ENCODE data around the gene PELI3.
"Not testable (repeated sequence)": the region's sequence is repeated elsewhere in the genome, so short reads cannot be mapped to it uniquely, and the experiment has no call there.

Gene PELI3, protein sequence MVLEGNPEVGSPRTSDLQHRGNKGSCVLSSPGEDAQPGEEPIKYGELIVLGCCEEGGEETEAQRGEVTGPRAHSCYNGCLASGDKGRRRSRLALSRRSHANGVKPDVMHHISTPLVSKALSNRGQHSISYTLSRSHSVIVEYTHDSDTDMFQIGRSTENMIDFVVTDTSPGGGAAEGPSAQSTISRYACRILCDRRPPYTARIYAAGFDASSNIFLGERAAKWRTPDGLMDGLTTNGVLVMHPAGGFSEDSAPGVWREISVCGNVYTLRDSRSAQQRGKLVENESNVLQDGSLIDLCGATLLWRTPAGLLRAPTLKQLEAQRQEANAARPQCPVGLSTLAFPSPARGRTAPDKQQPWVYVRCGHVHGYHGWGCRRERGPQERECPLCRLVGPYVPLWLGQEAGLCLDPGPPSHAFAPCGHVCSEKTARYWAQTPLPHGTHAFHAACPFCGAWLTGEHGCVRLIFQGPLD

GRCh38 chr11:66466225-66467033 is at the start of gene PELI3:
Gene PELI3 (plus strand): TSS chr11:66466905. CDS start chr11:66468129, 1,224 bp downstream.
- peak; percentile 89 for DNase-seq

GRCh38 chr11:66417000-66417399 is 49.7 kb upstream of the PELI3 start:
- no peak for DNase-seq

GRCh38 chr11:66418168-66418985 is 48.3 kb upstream of the PELI3 start:
- DNase-seq = peak; percentile 99

- DNase-seq = no peak
Measured at GRCh38 chr11:66418986-66419308, 47.8 kb upstream of the PELI3 start.

- DNase-seq = no peak
Measured at GRCh38 chr11:66419825-66420224, 46.9 kb upstream of the PELI3 start.

GRCh38 chr11:66420671-66421476 is 45.8 kb upstream of the PELI3 start, which contains the start of gene NPAS4:
Gene NPAS4 (plus strand): TSS chr11:66421035. CDS start chr11:66421180, 145 bp downstream.
- DNase-seq = no peak

DNA sequence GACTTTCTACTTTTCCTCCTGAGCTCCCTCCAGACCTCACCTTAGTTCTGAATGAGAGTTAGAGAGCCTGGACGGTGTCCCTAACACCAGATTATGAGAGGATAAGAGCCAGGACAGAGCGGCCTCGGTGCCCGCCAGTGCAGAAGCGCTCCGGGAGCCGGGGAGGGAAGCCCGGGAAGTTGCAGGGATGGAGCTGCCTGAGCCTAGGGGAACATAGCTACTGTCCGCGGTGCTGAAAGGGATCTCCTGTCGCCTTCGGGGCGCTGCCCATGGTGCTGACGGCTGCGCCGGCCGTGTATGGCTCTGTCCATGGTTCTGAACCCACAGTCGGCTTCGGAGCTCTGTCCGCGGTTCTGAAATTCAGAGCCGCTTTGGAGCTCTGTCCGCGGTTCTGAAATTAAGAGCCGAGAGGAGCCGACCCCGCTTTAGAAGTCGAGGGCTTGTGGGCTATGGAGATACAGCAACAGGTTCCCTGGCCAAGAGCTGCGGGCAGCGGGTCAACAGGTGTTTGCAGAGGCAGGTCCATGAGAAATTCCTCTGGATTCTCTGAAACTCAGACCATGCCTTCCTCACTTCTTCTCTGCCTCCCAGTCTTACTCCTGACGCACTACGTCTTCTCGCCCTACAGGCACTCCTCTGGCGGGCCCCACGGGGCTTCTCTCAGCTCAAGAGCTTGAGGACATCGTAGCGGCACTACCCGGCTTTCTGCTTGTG is 45.1 kb upstream of the PELI3 start:
- peak; percentile 89 for DNase-seq

DNA sequence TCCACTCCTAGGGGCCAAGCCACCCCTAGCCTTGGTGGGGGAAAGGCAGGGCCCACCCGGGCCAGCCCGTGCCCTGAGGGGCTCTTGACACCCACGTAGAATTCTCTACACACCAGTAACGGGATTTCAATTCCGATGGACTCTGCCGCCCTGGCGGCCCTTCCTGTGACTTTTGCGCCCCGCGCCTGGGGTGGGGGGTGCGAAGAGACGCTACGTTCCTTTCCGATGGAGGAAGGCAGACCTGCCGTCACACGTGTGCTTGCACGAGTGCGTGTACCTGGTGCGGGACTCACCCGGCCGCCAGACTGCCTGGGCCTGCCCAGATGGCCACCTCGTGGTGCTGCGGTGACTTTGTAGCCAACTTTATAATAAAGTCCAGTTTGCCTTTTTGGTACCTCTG is 40.4 kb upstream of the PELI3 start:
- DNase-seq = no peak

GRCh38 chr11:66428933-66429332 is 37.8 kb upstream of the PELI3 start:
- no peak for DNase-seq

DNA sequence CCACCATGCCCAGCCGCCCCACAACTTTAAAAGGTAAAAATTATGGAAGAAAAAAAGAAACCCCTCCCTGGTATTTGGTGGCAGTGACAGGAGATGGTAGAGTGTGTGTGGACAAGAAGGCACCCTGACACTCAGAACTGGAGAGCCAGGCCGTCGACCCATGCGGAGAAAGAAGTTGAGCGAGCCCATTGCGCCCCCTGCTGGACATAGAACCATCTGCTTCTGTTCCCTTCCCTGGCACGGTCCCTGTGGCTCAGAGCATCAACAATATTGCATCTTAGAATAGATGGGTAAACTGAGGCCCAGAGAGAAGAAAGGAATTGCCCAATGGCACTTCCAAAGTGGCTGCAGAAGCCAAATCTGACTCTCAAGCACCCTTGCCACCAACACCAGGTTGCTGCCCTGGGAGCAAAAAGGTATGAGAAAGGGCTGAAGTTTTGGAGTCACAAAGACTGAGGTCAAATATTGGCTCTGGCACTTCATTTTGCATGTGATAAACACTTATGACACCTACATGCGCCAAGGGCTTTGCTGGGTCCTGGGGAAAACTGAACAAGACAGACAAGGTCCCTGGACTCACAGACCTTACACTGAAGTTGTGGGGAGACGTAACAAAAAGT is 36.6 kb upstream of the PELI3 start:
- peak; percentile 65 for DNase-seq

DNA sequence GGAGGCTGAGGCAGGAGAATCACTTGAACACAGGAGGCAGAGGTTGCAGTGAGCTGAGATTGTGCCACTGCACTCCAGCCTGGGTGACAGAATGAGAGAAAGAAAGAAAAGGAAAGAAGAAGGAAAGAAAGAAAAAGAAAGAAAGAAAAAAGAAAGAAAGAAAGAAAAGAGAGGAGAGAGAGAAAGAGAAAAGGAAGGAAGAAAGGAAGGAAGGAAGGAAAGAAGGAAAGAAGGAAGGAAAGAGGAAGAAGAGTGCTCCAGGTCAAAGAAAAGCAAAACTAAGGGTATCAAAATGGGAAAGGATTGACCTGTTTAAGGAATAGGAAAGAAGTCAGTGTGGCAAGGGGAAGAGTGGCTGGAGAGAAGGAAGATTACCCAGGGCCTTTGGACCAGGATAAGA is 35.4 kb upstream of the PELI3 start:
- not testable (repeated sequence) for DNase-seq

DNA sequence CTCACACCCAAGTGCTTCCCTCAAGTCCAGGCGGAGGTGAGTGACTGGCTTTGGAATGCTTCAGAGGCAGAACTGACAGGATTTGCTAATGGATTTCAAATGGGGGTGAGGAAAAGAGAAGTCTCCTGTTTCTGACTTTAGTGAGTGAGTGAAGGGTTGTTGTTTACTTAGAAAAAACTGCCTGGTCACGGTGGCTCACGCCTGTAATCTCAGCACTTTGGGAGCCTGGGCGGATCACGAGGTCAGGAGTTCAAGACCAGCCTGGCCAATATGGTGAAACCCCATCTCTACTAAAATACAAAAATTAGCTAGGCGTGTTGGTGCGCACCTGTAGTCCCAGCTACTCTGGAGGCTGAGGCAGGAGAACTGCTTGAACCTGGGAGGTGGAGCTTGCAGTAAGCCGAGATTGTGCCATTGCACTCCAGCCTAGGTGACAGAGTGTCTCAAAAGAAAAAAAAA is 34.8 kb upstream of the PELI3 start:
- DNase-seq = not testable (repeated sequence)

GRCh38 chr11:66432597-66432996 is 34.1 kb upstream of the PELI3 start:
- no peak for DNase-seq

GRCh38 chr11:66437979-66438503 is 28.7 kb upstream of the PELI3 start:
- DNase-seq = no peak

- DNase-seq = peak; percentile 92
Measured at GRCh38 chr11:66438504-66439466, 27.9 kb upstream of the PELI3 start, which contains the start of gene MRPL11. Gene MRPL11 (minus strand): TSS chr11:66438848. CDS start chr11:66438754, 94 bp downstream.

DNA sequence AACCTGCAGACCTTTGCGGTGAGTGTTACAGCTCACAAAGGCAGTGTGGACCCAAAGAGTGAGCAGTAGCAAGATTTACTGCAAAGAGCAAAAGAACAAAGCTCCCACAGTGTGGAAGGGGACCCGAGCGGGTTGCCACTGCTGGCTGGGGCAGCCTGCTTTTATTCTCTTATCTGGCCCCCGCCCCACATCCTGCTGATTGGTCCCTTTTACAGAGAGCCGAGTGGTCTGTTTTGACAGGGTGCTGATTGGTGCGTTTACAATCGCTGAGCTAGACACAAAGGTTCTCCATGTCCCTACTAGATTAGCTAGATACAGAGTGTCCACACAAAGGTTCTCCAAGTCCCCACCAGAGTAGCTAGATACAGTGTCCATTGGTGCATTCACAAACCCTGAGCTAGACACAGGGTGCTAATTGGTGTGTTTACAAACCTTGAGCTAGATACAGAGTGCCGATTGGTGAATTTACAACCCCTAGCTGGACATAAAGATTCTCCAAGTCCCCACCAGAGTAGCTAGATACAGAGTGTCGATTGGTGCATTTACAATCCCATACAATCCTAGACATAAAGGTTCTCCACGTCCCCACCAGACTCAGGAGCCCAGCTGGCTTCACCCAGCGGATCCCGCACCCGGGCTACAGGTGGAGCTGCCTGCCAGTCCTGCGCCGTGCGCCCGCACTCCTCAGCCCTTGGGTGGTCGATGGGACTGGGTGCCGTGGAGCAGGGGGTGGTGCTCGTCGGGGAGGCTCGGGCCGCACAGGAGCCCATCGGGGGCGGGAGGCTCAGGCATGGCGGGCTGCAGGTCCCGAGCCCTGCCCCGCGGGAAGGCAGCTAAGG is 26.4 kb upstream of the PELI3 start:
- DNase-seq = not testable (repeated sequence)

DNA sequence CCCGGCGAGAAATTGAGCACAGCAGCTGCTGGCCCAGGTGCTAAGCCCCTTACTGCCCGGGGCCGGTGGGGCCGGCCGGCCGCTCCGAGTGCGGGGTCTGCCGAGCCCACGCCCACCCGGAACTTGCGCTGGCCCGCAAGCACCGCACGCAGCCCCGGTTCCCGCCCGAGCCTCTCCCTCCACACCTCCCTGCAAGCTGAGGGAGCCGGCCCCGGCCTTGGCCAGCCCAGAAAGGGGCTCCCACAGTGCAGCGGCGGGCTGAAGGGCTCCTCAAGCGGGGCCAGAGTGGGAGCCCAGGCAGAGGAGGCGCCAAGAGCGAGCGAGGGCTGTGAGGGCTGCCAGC is 25.8 kb upstream of the PELI3 start:
- not testable (repeated sequence) for DNase-seq

- peak; percentile 80 for DNase-seq
Measured at GRCh38 chr11:66443602-66444001, 23.1 kb upstream of the PELI3 start.

Measured in fibroblast of skin of right biceps (primary cell).